ENCODE measurements around the gene TMTC2.
A peak's percentile ranks its signal among the peaks of the same experiment; 100 is the strongest.

Gene TMTC2

GRCh38 chr12:82685790-82686167 lies 927 bp upstream of the TMTC2 start:
- no peak overlapping the region for H2AFZ ChIP-seq (ENCODE audit: low read length)
- no peaks in the 10 kb centered on the region for H3K27me3 ChIP-seq (ENCODE audit: insufficient read depth, low read length)
- H3K4me1 ChIP-seq (ENCODE audit: insufficient read depth, low read length, severe bottlenecking) = peaks cover 36% of the 10 kb centered on the region
- peak overlapping the region; percentile 81 for H3K4me2 ChIP-seq (ENCODE audit: low read length)
- H3K4me3 ChIP-seq (ENCODE audit: low read depth, low read length, poor library complexity, severe bottlenecking) = peak overlapping the region; percentile 82
- no peaks in the 10 kb centered on the region for H3K36me3 ChIP-seq (ENCODE audit: insufficient read depth, low read length)
- H3K27ac ChIP-seq (ENCODE audit: low read depth, low read length, poor library complexity, severe bottlenecking) = peak overlapping the region; percentile 74
- H3K9me3 ChIP-seq (ENCODE audit: low read length) = no peaks in the 10 kb centered on the region
- H3K9ac ChIP-seq (ENCODE audit: low read length) = peak overlapping the region; percentile 66
- H3K79me2 ChIP-seq (ENCODE audit: insufficient read depth, low read length) = no peaks in the 10 kb centered on the region
- no peaks in the 10 kb centered on the region for H3K9me2 ChIP-seq (ENCODE audit: low read depth, low read length)
- no peak for TF ChIP-seq EZH2 (IDR thresholded peaks at IDR 0.05; ENCODE audit: borderline replicate concordance, low read length)
- peak; percentile 91 for TF ChIP-seq CTCF (IDR thresholded peaks at IDR 0.05; ENCODE audit: low read length)
- no peaks in the 10 kb centered on the region for H4K20me1 ChIP-seq (ENCODE audit: insufficient read depth, low read length)
- no peaks in the 10 kb centered on the region for H3F3A ChIP-seq (ENCODE audit: insufficient read depth, low read length)

- peaks cover 36% of the 10 kb centered on the region for H3K4me1 ChIP-seq (ENCODE audit: insufficient read depth, low read length, severe bottlenecking)
- H3K79me2 ChIP-seq (ENCODE audit: insufficient read depth, low read length) = no peaks in the 10 kb centered on the region
- H3K9ac ChIP-seq (ENCODE audit: low read length) = peak overlapping the region; percentile 66
- no peaks in the 10 kb centered on the region for H3F3A ChIP-seq (ENCODE audit: insufficient read depth, low read length)
- peak overlapping the region; percentile 56 for H2AFZ ChIP-seq (ENCODE audit: low read length)
- no peaks in the 10 kb centered on the region for H4K20me1 ChIP-seq (ENCODE audit: insufficient read depth, low read length)
- no peaks in the 10 kb centered on the region for H3K27me3 ChIP-seq (ENCODE audit: insufficient read depth, low read length)
- H3K36me3 ChIP-seq (ENCODE audit: insufficient read depth, low read length) = peaks cover under 1% of the 10 kb centered on the region; the same call in 1 of the 2 replicates
- no peaks in the 10 kb centered on the region for H3K9me3 ChIP-seq (ENCODE audit: low read length)
- no peak for TF ChIP-seq EZH2 (IDR thresholded peaks at IDR 0.05; ENCODE audit: borderline replicate concordance, low read length)
- no peak for TF ChIP-seq CTCF (IDR thresholded peaks at IDR 0.05; ENCODE audit: low read length)
- peak overlapping the region; percentile 82 for H3K4me3 ChIP-seq (ENCODE audit: low read depth, low read length, poor library complexity, severe bottlenecking)
- H3K9me2 ChIP-seq (ENCODE audit: low read depth, low read length) = no peaks in the 10 kb centered on the region
- H3K27ac ChIP-seq (ENCODE audit: low read depth, low read length, poor library complexity, severe bottlenecking) = peak overlapping the region; percentile 74
- H3K4me2 ChIP-seq (ENCODE audit: low read length) = peak overlapping the region; percentile 81
These were observed 610 bp downstream of the TMTC2 start for GRCh38 chr12:82687021-82688011.

- peak overlapping the region; percentile 81 for H3K4me2 ChIP-seq (ENCODE audit: low read length)
- peak overlapping the region; percentile 82 for H3K4me3 ChIP-seq (ENCODE audit: low read depth, low read length, poor library complexity, severe bottlenecking)
- no peaks in the 10 kb centered on the region for H3K9me3 ChIP-seq (ENCODE audit: low read length)
- peaks cover 29% of the 10 kb centered on the region for H3K4me1 ChIP-seq (ENCODE audit: insufficient read depth, low read length, severe bottlenecking)
- H3K79me2 ChIP-seq (ENCODE audit: insufficient read depth, low read length) = no peaks in the 10 kb centered on the region
- peak overlapping the region; percentile 66 for H3K9ac ChIP-seq (ENCODE audit: low read length)
- TF ChIP-seq CTCF (IDR thresholded peaks at IDR 0.05; ENCODE audit: low read length) = peak; percentile 37; the same call in 1 of the 2 replicates
- no peak for TF ChIP-seq EZH2 (IDR thresholded peaks at IDR 0.05; ENCODE audit: borderline replicate concordance, low read length)
- no peaks in the 10 kb centered on the region for H4K20me1 ChIP-seq (ENCODE audit: insufficient read depth, low read length)
- H3K27me3 ChIP-seq (ENCODE audit: insufficient read depth, low read length) = no peaks in the 10 kb centered on the region
- H3K9me2 ChIP-seq (ENCODE audit: low read depth, low read length) = no peaks in the 10 kb centered on the region
- peak overlapping the region; percentile 56 for H2AFZ ChIP-seq (ENCODE audit: low read length)
- no peaks in the 10 kb centered on the region for H3F3A ChIP-seq (ENCODE audit: insufficient read depth, low read length)
- H3K36me3 ChIP-seq (ENCODE audit: insufficient read depth, low read length) = peaks cover 7% of the 10 kb centered on the region; the same call in 1 of the 2 replicates
- peak overlapping the region; percentile 74 for H3K27ac ChIP-seq (ENCODE audit: low read depth, low read length, poor library complexity, severe bottlenecking)
These were observed 1.4 kb downstream of the TMTC2 start for GRCh38 chr12:82688035-82688501.
